K562 (cell line): ENCODE results near the gene SLC4A11. TPM values are rescaled to one million over a fixed set of nuclear protein-coding genes. Genes with fewer than 3 reads are reported as not detected.

Experiments used
- ATAC-seq: fragments of 200-7000 bp; cut with Tn5 transposase; 3 replicates; pipeline ENCODE4 v1.9.1; 2020; ENCODE audit warnings: moderate library complexity
- BruUV-seq: library from RNA; stranded (reverse); fragments of 400-500 nt; replicated peaks from 2 replicates; lab custom pipeline; 2021; lab: Mats Ljungman, UMichigan
- CTCF ChIA-PET: fragments of 300-600 bp; formaldehyde crosslinking; extraction: SDS; loops from one replicate; lab custom pipeline; 2021; ENCODE audit warnings: low intra/inter-chr PET ratio; lab: Yijun Ruan, JAX
- POLR2A ChIA-PET: fragments of 300-600, 350-650 bp; sonication (Branson Sonifier 250); formaldehyde crosslinking; extraction: SDS; loops from one replicate; lab custom pipeline; 2021; ENCODE audit warnings: antibody characterized with exemption, inconsistent platforms; lab: Yijun Ruan, JAX
- DNase-seq, 4 experiments: peaks; one replicate each; pipeline versions ENCODE4 v3.0.0 to v3.0.0-alpha.2; 2011 to 2018; ENCODE audit warnings: low spot score in 3 of 4, mixed read lengths in 3 of 4; ENCODE audit errors: extremely low read depth in 1 of 4
- FAIRE-seq: peaks from 2 replicates; lab custom pipeline; 2011; peaks lifted over from hg19 to GRCh38; lab: Jason Lieb, UNC
- H2AFZ ChIP-seq: 2 replicates; pipeline ENCODE4 v1.6.0; 2011; ENCODE audit warnings: low read depth, low read length, control low read depth, inconsistent platforms
- H3K27ac ChIP-seq: fragments of 200-600 bp; 3 replicates; pipeline ENCODE4 v1.8.0; 2011; ENCODE audit warnings: low read depth, mild to moderate bottlenecking, control low read depth, inconsistent platforms, low read length, moderate library complexity, mixed read lengths; ENCODE audit errors: extremely low read depth
- H3K27me3 ChIP-seq, 2 experiments: fragments of 300-600 bp in 1 of 2; 2 replicates in 1 of 2; 3 replicates in 1 of 2; pipeline versions ENCODE4 v1.6.0 to v1.8.0; 2011; ENCODE audit warnings: inconsistent platforms in 2 of 2, low read length in 2 of 2, mild to moderate bottlenecking in 1 of 2, mixed read lengths in 1 of 2, moderate library complexity in 1 of 2; ENCODE audit not compliant: control insufficient read depth in 2 of 2, insufficient read depth in 2 of 2
- H3K36me3 ChIP-seq: fragments of 300-600 bp; 3 replicates; pipeline ENCODE4 v1.8.0; 2011; ENCODE audit warnings: mild to moderate bottlenecking, low read length, inconsistent platforms; ENCODE audit not compliant: control insufficient read depth, insufficient read depth
- H3K4me1 ChIP-seq, 2 experiments: fragments of 200-600 bp in 1 of 2; replicated peaks in 1 of 2; 2 replicates in 1 of 2; 3 replicates in 1 of 2; pipeline versions ENCODE4 v1.5.1 to v1.8.0; 2011; ENCODE audit warnings: inconsistent platforms in 2 of 2, low read length in 2 of 2, mild to moderate bottlenecking in 1 of 2, mixed read lengths in 1 of 2, moderate library complexity in 1 of 2; ENCODE audit not compliant: control insufficient read depth in 2 of 2, insufficient read depth in 2 of 2
- H3K4me2 ChIP-seq: 2 replicates; pipeline ENCODE4 v1.6.1; 2011; ENCODE audit warnings: low read length, control low read depth, inconsistent platforms, mixed read lengths; ENCODE audit not compliant: insufficient read depth
- H3K4me3 ChIP-seq: fragments of 200-600 bp; sonication (generic), shearing (Covaris generic); 2 replicates; pipeline ENCODE4 v1.5.1; 2016; ENCODE audit warnings: control low read depth, inconsistent platforms
- H3K79me2 ChIP-seq: fragments of 200-600 bp; 3 replicates; pipeline ENCODE4 v1.8.0; 2011; ENCODE audit warnings: low read length, inconsistent platforms; ENCODE audit not compliant: control insufficient read depth, insufficient read depth
- H3K9ac ChIP-seq, 2 experiments: 2 replicates each; pipeline versions ENCODE4 v1.6.0 to v1.6.1; 2011; ENCODE audit warnings: low read depth in 2 of 2, low read length in 2 of 2, control low read depth in 1 of 2, inconsistent platforms in 1 of 2, mild to moderate bottlenecking in 1 of 2, mixed read lengths in 1 of 2; ENCODE audit not compliant: insufficient read depth in 1 of 2
- H3K9me1 ChIP-seq: one replicate; pipeline ENCODE4 v1.6.0; 2011; ENCODE audit warnings: inconsistent platforms, mild to moderate bottlenecking, low read length, moderate library complexity; ENCODE audit not compliant: control insufficient read depth, insufficient read depth
- H3K9me3 ChIP-seq: replicated peaks from 2 replicates; pipeline ENCODE4 v1.5.1; 2011; ENCODE audit warnings: low read depth, low read length, inconsistent platforms; ENCODE audit not compliant: control insufficient read depth, insufficient read depth
- H4K20me1 ChIP-seq: replicated peaks from 2 replicates; pipeline ENCODE4 v1.6.1; 2011; ENCODE audit warnings: low read length, inconsistent platforms, mixed read lengths; ENCODE audit not compliant: control insufficient read depth, insufficient read depth
- CXXC5 ChIP-seq: fragments of 250-450 bp; sonication (Bioruptor Pico); IDR thresholded peaks from 2 replicates; pipeline ENCODE4 v1.8.0; 2022; ENCODE audit warnings: inconsistent platforms, mild to moderate bottlenecking, moderate library complexity
- ETV1 ChIP-seq: fragments of 450-650 bp; conservative IDR thresholded peaks from 2 replicates; pipeline ENCODE4 v1.6.1; 2016; ENCODE audit warnings: missing genetic modification characterization, control low read depth, low read depth, missing compliant biosample characterization
- EWSR1 ChIP-seq: fragments of 450-650 bp; IDR thresholded peaks from 2 replicates; pipeline ENCODE4 v1.6.1; 2018; ENCODE audit warnings: borderline replicate concordance, mild to moderate bottlenecking, low read depth, moderate library complexity; ENCODE audit not compliant: partially characterized antibody
- POLR2AphosphoS5 ChIP-seq: IDR thresholded peaks from 2 replicates; pipeline ENCODE4 v1.6.1; 2011; ENCODE audit warnings: mild to moderate bottlenecking, low read depth, low read length, moderate library complexity; ENCODE audit not compliant: control insufficient read depth, insufficient read depth
- RERE ChIP-seq: sonication (generic); formaldehyde crosslinking; IDR thresholded peaks from 2 replicates; pipeline ENCODE4 v1.8.0; 2023; ENCODE audit warnings: missing genetic modification reagents, mild to moderate bottlenecking, borderline replicate concordance
- SMAD1 ChIP-seq: fragments of 150-350 bp; IDR thresholded peaks from 2 replicates; pipeline ENCODE4 v1.6.1; 2014; ENCODE audit warnings: low read length, low read depth; ENCODE audit not compliant: partially characterized antibody
- TRIM28 ChIP-seq: fragments of 450-650 bp; IDR thresholded peaks from 2 replicates; pipeline ENCODE4 v1.6.1; 2017
- ZNF436 ChIP-seq: fragments of 250-450, 450-650 bp; sonication (Bioruptor Pico); formaldehyde crosslinking; IDR thresholded peaks from 2 replicates; pipeline ENCODE4 v1.7.0; 2020; ENCODE audit warnings: mild to moderate bottlenecking
- ZNF444 ChIP-seq: fragments of 250-450 bp; sonication (Bioruptor Pico); IDR thresholded peaks from 2 replicates; pipeline ENCODE4 v1.4.0; 2020; ENCODE audit warnings: mild to moderate bottlenecking, moderate library complexity
- ZNF511 ChIP-seq: sonication (generic); formaldehyde crosslinking; IDR thresholded peaks from 2 replicates; pipeline ENCODE4 v1.8.0; 2022; ENCODE audit warnings: mild to moderate bottlenecking, missing genetic modification reagents
- ZNF518B ChIP-seq: fragments of 250-450 bp; sonication (Bioruptor Pico); IDR thresholded peaks from 2 replicates; pipeline ENCODE4 v1.5.0; 2021; ENCODE audit warnings: mild to moderate bottlenecking, moderate library complexity
- ZSCAN32 ChIP-seq: fragments of 450-650 bp; formaldehyde crosslinking; IDR thresholded peaks from 2 replicates; pipeline ENCODE4 v1.4.0; 2020; ENCODE audit warnings: mild to moderate bottlenecking, moderate library complexity
- WGBS: fragments of 100-300 bp; shearing (Covaris generic); methylation state at CpG from one replicate; pipeline ENCODE4 v1.1.6; 2016; ENCODE audit warnings: low coverage, mixed read lengths; ENCODE audit not compliant: insufficient coverage; ENCODE audit errors: missing lambda C conversion rate; 5-methylcytosine and 5-hydroxymethylcytosine counted together
- in situ Hi-C: fragments of 300-500 bp; cut with MboI; formaldehyde crosslinking; loops from 4 replicates; pipeline ENCODE4 v1.15.0; 2018; ENCODE audit warnings: inconsistent platforms, mixed read lengths
- intact Hi-C: fragments of 100-400 bp; cut with micrococcal nuclease; formaldehyde crosslinking; loops from 2 replicates; pipeline ENCODE4 v1.14.2; 2022
- polyA plus RNA-seq, 8 experiments: library from polyadenylated mRNA; depleted of rRNA in 4 of 8; stranded (reverse) in 5 of 8; unstranded in 3 of 8; fragments of >200 nt; fragmentation: Nextera tagmentation in 2 of 8; fragmentation: Illumina TruSeq in 1 of 8; extraction: Ambion mirVana in 2 of 8; extraction: Trizol in 1 of 8; gene quantifications; 2 replicates each; pipeline versions ENCODE4 v1.2.1 to v1.2.3, GENCODE V29; 2011 to 2014; ENCODE audit warnings: inconsistent platforms in 1 of 8, missing spikeins in 1 of 8
- total RNA-seq, 7 experiments: library from RNA; depleted of rRNA in 6 of 7; stranded (reverse); fragments of >200 nt in 6 of 7; fragmentation: Illumina TruSeq in 2 of 7; extraction: Trizol in 2 of 7; gene quantifications; 2 replicates each; pipeline versions ENCODE4 v1.2.1 to v1.2.3, GENCODE V29; 2011 to 2021; ENCODE audit warnings: low replicate concordance in 1 of 7

The SLC4A11 gene
- total and polyA plus RNA-seq, 9 of the 15 experiments (the other 6 are each of a cell fraction or from before 2014, with no cell fraction given), result 0.10 to 2.0 (median 0.20) TPM

- Histone ChIP-seq H3K79me2 (no peaks in the 10 kb centered on the region), H3K9me1 (no peaks in the 10 kb centered on the region), H3K4me3 (no peak overlapping the region), H3K27me3 (no peaks in the 10 kb centered on the region), H3K4me2 (no peak overlapping the region), H3K9ac (no peak overlapping the region), H3K27ac (no peak overlapping the region), H3K4me1 (peaks cover 0 to 5% of the 10 kb centered on the region in 2 experiments; a peak in 1 of 5 replicates), H3K9me3 (no peaks in the 10 kb centered on the region), H2AFZ (no peak overlapping the region), H4K20me1 (no peaks in the 10 kb centered on the region), H3K36me3 (peaks cover 69% of the 10 kb centered on the region; the same call in 2 of the 3 replicates)
- intact Hi-C loops (no loop called here), in situ Hi-C loops (no loop called here)
- CTCF ChIA-PET, result no interaction called here
- FAIRE-seq, result no peak
- BruUV-seq, result no TSS peak
- WGBS, result 98% methylated on average over 12 of the region's 14 CpGs
- POLR2A ChIA-PET, result interaction anchor here (0.7 kb wide), 1 partner anchor 8 kb away, joined by 4 read pairs; no protein-coding TSS in a partner anchor
- no peak for DNase-seq
- no peak for ATAC-seq
- no peak for TF ChIP-seq EWSR1
- no peak for TF ChIP-seq CXXC5 (CRISPR knock-in tag)
- no peak for TF ChIP-seq ZNF436 (CRISPR knock-in tag)
- no peak for TF ChIP-seq TRIM28
- no peak for TF ChIP-seq RERE (CRISPR knock-in tag)
- no peak for TF ChIP-seq POLR2AphosphoS5
- TF ChIP-seq ZNF518B (CRISPR knock-in tag), result no peak
- TF ChIP-seq SMAD1, result no peak
- no peak for TF ChIP-seq ZNF444 (CRISPR knock-in tag)
- TF ChIP-seq ZNF511 (CRISPR knock-in tag), result no peak
- TF ChIP-seq ZSCAN32 (CRISPR knock-in tag), result no peak
- TF ChIP-seq ETV1 (tag), result no peak
Measured at GRCh38 chr20:3193806-3194616, 45.0 kb downstream of the SLC4A11 start.
